GM23338 (cell line): ENCODE data around the gene MARCOL. TPM values are rescaled to one million over a fixed set of nuclear protein-coding genes. Genes with fewer than 3 reads are reported as not detected.

Experiments used
- ATAC-seq: fragments of 200-7000 bp; cut with Tn5 transposase; 3 replicates; pipeline ENCODE4 v1.9.1; 2020
- DNase-seq: peaks from one replicate; pipeline ENCODE4 v3.0.0-alpha.2; 2015; ENCODE audit warnings: low spot score
- H2AFZ ChIP-seq: fragments of 200-600 bp; sonication (generic); 2 replicates; pipeline ENCODE4 v1.8.0; 2016; ENCODE audit warnings: antibody characterized with exemption, mild to moderate bottlenecking, moderate library complexity
- H3F3A ChIP-seq: fragments of 200-600 bp; sonication (generic); replicated peaks from 2 replicates; pipeline ENCODE4 v1.8.0; 2017; ENCODE audit warnings: antibody characterized with exemption, mixed run types, low read depth
- H3K27ac ChIP-seq: fragments of 200-600 bp; sonication (generic); 2 replicates; pipeline ENCODE4 v1.6.1; 2016; ENCODE audit warnings: low read depth
- H3K27me3 ChIP-seq: fragments of 200-600 bp; sonication (generic); 2 replicates; pipeline ENCODE4 v1.8.0; 2016; ENCODE audit warnings: mild to moderate bottlenecking, mixed run types, moderate library complexity; ENCODE audit not compliant: insufficient read depth
- H3K36me3 ChIP-seq: fragments of 200-600 bp; sonication (generic); 2 replicates; pipeline ENCODE4 v1.8.0; 2016; ENCODE audit warnings: mild to moderate bottlenecking; ENCODE audit not compliant: insufficient read depth
- H3K4me1 ChIP-seq: fragments of 200-600 bp; sonication (generic); 2 replicates; pipeline ENCODE4 v1.8.0; 2016; ENCODE audit warnings: mild to moderate bottlenecking, moderate library complexity; ENCODE audit not compliant: insufficient read depth
- H3K4me2 ChIP-seq: fragments of 200-600 bp; sonication (generic); 2 replicates; pipeline ENCODE4 v1.7.1; 2017; ENCODE audit warnings: mixed run types
- H3K4me3 ChIP-seq: fragments of 200-600 bp; sonication (generic); 2 replicates; pipeline ENCODE4 v1.6.1; 2016; ENCODE audit warnings: mixed run types
- H3K79me2 ChIP-seq: fragments of 200-600 bp; sonication (generic); replicated peaks from 2 replicates; pipeline ENCODE4 v1.8.0; 2017; ENCODE audit warnings: mild to moderate bottlenecking; ENCODE audit not compliant: insufficient read depth
- H3K9me2 ChIP-seq: fragments of 200-600 bp; sonication (generic); 2 replicates; pipeline ENCODE4 v1.8.0; 2017; ENCODE audit not compliant: insufficient read depth
- H4K20me1 ChIP-seq: fragments of 200-600 bp; sonication (generic); replicated peaks from 2 replicates; pipeline ENCODE4 v1.8.0; 2017; ENCODE audit warnings: mild to moderate bottlenecking; ENCODE audit not compliant: insufficient read depth
- H3K27ac Mint-ChIP-seq: 2 replicates; pipeline ENCODE4 v1.8.0; 2020; ENCODE audit warnings: inconsistent platforms, mild to moderate bottlenecking, moderate library complexity, mixed read lengths
- H3K27me3 Mint-ChIP-seq: 3 replicates; pipeline ENCODE4 v1.8.0; 2022; ENCODE audit warnings: low read depth, mild to moderate bottlenecking, moderate library complexity, mixed read lengths, inconsistent platforms; ENCODE audit not compliant: insufficient read depth, poor library complexity
- H3K36me3 Mint-ChIP-seq: 3 replicates; pipeline ENCODE4 v1.8.0; 2021; ENCODE audit warnings: low read depth, mild to moderate bottlenecking, inconsistent platforms, moderate library complexity, mixed read lengths
- H3K4me1 Mint-ChIP-seq: 3 replicates; pipeline ENCODE4 v1.8.0; 2020; ENCODE audit warnings: mild to moderate bottlenecking, inconsistent platforms, mixed read lengths
- H3K4me3 Mint-ChIP-seq: 3 replicates; pipeline ENCODE4 v1.8.0; 2021; ENCODE audit warnings: moderate library complexity, mild to moderate bottlenecking, inconsistent platforms, mixed read lengths
- H3K9me3 Mint-ChIP-seq: 3 replicates; pipeline ENCODE4 v1.8.0; 2020; ENCODE audit warnings: moderate library complexity, mild to moderate bottlenecking, inconsistent platforms, mixed read lengths
- CREB1 ChIP-seq: fragments of 250-450 bp; sonication (Bioruptor Pico); IDR thresholded peaks from 2 replicates; pipeline ENCODE4 v1.5.0; 2020; ENCODE audit warnings: low read depth, mild to moderate bottlenecking, moderate library complexity
- CTCF ChIP-seq, 2 experiments: fragments of 200-600 bp in 1 of 2; sonication (generic) in 1 of 2; conservative IDR thresholded peaks; 2 replicates each; pipeline versions ENCODE4 v1.5.1 to v1.6.1; 2016 to 2017; ENCODE audit warnings: antibody characterized with exemption in 2 of 2, low read depth in 2 of 2, mild to moderate bottlenecking in 2 of 2, moderate library complexity in 1 of 2
- ETS1 ChIP-seq: IDR thresholded peaks from 2 replicates; pipeline ENCODE4 v1.6.1; 2016; ENCODE audit warnings: antibody characterized with exemption
- EZH2 ChIP-seq: fragments of 200-600 bp; sonication (generic); IDR thresholded peaks from one replicate; pipeline ENCODE4 v1.8.0; 2017; ENCODE audit warnings: antibody characterized with exemption, mild to moderate bottlenecking, low read depth; ENCODE audit not compliant: unreplicated experiment
- EZH2phosphoT487 ChIP-seq: fragments of 200-600 bp; sonication (generic); IDR thresholded peaks from one replicate; pipeline ENCODE4 v1.8.1; 2018; ENCODE audit warnings: antibody characterized with exemption; ENCODE audit not compliant: unreplicated experiment
- NANOG ChIP-seq: IDR thresholded peaks from 2 replicates; pipeline ENCODE4 v1.6.1; 2016; ENCODE audit warnings: antibody characterized with exemption, borderline replicate concordance
- POLR2AphosphoS5 ChIP-seq: IDR thresholded peaks from 2 replicates; pipeline ENCODE4 v1.6.1; 2016; ENCODE audit warnings: antibody characterized with exemption, low read depth
- STAT1 ChIP-seq: IDR thresholded peaks from one replicate; pipeline ENCODE4 v1.6.1; 2016; ENCODE audit warnings: antibody characterized with exemption; ENCODE audit not compliant: unreplicated experiment
- ZNF114 ChIP-seq: fragments of 250-450 bp; sonication (Bioruptor Pico); IDR thresholded peaks from 2 replicates; pipeline ENCODE4 v1.5.0; 2020; ENCODE audit warnings: mild to moderate bottlenecking, moderate library complexity
- ZNF331 ChIP-seq: fragments of 250-450 bp; sonication (Bioruptor Pico); IDR thresholded peaks from 2 replicates; pipeline ENCODE4 v1.5.0; 2020; ENCODE audit warnings: low read depth, mild to moderate bottlenecking, moderate library complexity
- polyA plus RNA-seq: library from polyadenylated mRNA; unstranded; fragments of >200 nt; fragmentation: Nextera tagmentation; extraction: Ambion mirVana; gene quantifications from 2 replicates; pipeline ENCODE4 v1.2.1, GENCODE V29; 2016
- total RNA-seq: library from RNA; depleted of rRNA; stranded (reverse); fragments of >200 nt; shearing (Covaris generic); gene quantifications from 2 replicates; pipeline ENCODE4 v1.2.3, GENCODE V29; 2014
- TF ChIP-seq, protein P1 (sequence below): IDR thresholded peaks from one replicate; pipeline ENCODE4 v1.6.1; 2018; ENCODE audit warnings: antibody characterized with exemption; ENCODE audit not compliant: unreplicated experiment
- TF ChIP-seq, protein P2 (sequence below): fragments of 250-450 bp; sonication (Bioruptor Pico); IDR thresholded peaks from 2 replicates; pipeline ENCODE4 v1.5.0; 2020; ENCODE audit warnings: mild to moderate bottlenecking, moderate library complexity

The MARCOL gene
- total and polyA plus RNA-seq, 2 experiments from 2014 or later: not detected

DNA sequence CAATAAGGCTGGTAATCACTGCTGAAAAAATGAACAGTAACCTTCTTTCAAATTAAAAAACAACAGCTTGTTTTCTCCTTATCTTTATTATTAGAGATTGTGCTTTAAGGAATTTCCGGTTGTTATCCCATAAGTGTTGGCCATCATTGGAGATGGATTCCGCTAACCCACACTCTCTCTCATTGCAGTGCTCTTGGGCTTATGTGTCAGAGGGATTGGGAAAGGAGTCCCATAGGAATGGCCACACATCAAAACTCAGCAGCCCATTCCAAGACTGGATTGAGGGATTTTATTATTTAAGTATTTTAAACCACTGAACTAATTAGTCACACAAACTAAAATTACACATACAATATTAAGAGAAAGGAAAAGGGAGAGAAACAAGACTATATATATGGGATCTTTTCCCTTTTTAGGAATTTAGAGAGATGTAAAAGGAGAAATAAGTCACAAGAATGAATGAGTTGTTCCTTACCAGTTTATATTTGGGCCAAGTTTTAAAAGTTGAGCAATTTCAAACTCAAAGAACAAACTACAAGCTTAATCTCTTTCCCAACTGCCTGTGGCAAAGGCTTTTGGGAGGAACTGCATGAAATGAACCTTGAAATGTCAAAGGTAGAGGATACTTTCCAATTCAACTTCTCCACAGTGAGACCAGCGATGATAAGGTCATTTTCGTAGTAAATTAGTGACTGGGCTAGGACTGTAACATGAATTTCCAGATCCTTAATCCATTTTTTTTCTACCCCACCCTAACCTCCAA lies 33.1 kb upstream of the MARCOL start:
- H3K27me3 ChIP-seq: no peaks in the 10 kb centered on the region
- Mint-ChIP-seq H3K9me3 (no peaks in the 10 kb centered on the region), H3K4me1 (no peaks in the 10 kb centered on the region), H3K27me3 (no peaks in the 10 kb centered on the region), H3K36me3 (no peaks in the 10 kb centered on the region), H3K27ac (no peak overlapping the region), H3K4me3 (no peak overlapping the region)
- ATAC-seq (no peak), DNase-seq (no peak)
- H3K79me2 ChIP-seq: no peaks in the 10 kb centered on the region
- no peaks in the 10 kb centered on the region for H4K20me1 ChIP-seq
- no peaks in the 10 kb centered on the region for H3F3A ChIP-seq
- H2AFZ ChIP-seq: no peak overlapping the region
- H3K4me1 ChIP-seq: no peaks in the 10 kb centered on the region
- no peak overlapping the region for H3K4me3 ChIP-seq
- no peak overlapping the region for H3K4me2 ChIP-seq
- no peak overlapping the region for H3K27ac ChIP-seq
- H3K36me3 ChIP-seq: no peaks in the 10 kb centered on the region
- TF ChIP-seq ZNF331 (CRISPR knock-in tag) (no peak), STAT1 (no peak), EZH2 (no peak), POLR2AphosphoS5 (no peak), EZH2phosphoT487 (no peak), ZNF114 (no peak), ETS1 (no peak), NANOG (no peak), CREB1 (CRISPR knock-in tag) (no peak), CTCF (conservative IDR thresholded peaks at IDR 0.05; ENCODE audit: low read depth in 2 of 2) (no peak)
- TF ChIP-seq, protein P1, sequence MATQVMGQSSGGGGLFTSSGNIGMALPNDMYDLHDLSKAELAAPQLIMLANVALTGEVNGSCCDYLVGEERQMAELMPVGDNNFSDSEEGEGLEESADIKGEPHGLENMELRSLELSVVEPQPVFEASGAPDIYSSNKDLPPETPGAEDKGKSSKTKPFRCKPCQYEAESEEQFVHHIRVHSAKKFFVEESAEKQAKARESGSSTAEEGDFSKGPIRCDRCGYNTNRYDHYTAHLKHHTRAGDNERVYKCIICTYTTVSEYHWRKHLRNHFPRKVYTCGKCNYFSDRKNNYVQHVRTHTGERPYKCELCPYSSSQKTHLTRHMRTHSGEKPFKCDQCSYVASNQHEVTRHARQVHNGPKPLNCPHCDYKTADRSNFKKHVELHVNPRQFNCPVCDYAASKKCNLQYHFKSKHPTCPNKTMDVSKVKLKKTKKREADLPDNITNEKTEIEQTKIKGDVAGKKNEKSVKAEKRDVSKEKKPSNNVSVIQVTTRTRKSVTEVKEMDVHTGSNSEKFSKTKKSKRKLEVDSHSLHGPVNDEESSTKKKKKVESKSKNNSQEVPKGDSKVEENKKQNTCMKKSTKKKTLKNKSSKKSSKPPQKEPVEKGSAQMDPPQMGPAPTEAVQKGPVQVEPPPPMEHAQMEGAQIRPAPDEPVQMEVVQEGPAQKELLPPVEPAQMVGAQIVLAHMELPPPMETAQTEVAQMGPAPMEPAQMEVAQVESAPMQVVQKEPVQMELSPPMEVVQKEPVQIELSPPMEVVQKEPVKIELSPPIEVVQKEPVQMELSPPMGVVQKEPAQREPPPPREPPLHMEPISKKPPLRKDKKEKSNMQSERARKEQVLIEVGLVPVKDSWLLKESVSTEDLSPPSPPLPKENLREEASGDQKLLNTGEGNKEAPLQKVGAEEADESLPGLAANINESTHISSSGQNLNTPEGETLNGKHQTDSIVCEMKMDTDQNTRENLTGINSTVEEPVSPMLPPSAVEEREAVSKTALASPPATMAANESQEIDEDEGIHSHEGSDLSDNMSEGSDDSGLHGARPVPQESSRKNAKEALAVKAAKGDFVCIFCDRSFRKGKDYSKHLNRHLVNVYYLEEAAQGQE: no peak
- TF ChIP-seq, protein P2, sequence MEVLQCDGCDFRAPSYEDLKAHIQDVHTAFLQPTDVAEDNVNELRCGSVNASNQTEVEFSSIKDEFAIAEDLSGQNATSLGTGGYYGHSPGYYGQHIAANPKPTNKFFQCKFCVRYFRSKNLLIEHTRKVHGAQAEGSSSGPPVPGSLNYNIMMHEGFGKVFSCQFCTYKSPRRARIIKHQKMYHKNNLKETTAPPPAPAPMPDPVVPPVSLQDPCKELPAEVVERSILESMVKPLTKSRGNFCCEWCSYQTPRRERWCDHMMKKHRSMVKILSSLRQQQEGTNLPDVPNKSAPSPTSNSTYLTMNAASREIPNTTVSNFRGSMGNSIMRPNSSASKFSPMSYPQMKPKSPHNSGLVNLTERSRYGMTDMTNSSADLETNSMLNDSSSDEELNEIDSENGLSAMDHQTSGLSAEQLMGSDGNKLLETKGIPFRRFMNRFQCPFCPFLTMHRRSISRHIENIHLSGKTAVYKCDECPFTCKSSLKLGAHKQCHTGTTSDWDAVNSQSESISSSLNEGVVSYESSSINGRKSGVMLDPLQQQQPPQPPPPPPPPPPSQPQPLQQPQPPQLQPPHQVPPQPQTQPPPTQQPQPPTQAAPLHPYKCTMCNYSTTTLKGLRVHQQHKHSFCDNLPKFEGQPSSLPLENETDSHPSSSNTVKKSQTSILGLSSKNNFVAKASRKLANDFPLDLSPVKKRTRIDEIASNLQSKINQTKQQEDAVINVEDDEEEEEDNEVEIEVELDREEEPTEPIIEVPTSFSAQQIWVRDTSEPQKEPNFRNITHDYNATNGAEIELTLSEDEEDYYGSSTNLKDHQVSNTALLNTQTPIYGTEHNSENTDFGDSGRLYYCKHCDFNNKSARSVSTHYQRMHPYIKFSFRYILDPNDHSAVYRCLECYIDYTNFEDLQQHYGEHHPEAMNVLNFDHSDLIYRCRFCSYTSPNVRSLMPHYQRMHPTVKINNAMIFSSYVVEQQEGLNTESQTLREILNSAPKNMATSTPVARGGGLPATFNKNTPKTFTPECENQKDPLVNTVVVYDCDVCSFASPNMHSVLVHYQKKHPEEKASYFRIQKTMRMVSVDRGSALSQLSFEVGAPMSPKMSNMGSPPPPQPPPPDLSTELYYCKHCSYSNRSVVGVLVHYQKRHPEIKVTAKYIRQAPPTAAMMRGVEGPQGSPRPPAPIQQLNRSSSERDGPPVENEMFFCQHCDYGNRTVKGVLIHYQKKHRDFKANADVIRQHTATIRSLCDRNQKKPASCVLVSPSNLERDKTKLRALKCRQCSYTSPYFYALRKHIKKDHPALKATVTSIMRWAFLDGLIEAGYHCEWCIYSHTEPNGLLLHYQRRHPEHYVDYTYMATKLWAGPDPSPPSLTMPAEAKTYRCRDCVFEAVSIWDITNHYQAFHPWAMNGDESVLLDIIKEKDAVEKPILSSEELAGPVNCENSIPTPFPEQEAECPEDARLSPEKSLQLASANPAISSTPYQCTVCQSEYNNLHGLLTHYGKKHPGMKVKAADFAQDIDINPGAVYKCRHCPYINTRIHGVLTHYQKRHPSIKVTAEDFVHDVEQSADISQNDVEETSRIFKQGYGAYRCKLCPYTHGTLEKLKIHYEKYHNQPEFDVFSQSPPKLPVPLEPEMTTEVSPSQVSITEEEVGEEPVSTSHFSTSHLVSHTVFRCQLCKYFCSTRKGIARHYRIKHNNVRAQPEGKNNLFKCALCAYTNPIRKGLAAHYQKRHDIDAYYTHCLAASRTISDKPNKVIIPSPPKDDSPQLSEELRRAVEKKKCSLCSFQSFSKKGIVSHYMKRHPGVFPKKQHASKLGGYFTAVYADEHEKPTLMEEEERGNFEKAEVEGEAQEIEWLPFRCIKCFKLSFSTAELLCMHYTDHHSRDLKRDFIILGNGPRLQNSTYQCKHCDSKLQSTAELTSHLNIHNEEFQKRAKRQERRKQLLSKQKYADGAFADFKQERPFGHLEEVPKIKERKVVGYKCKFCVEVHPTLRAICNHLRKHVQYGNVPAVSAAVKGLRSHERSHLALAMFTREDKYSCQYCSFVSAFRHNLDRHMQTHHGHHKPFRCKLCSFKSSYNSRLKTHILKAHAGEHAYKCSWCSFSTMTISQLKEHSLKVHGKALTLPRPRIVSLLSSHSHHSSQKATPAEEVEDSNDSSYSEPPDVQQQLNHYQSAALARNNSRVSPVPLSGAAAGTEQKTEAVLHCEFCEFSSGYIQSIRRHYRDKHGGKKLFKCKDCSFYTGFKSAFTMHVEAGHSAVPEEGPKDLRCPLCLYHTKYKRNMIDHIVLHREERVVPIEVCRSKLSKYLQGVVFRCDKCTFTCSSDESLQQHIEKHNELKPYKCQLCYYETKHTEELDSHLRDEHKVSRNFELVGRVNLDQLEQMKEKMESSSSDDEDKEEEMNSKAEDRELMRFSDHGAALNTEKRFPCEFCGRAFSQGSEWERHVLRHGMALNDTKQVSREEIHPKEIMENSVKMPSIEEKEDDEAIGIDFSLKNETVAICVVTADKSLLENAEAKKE (CRISPR knock-in tag): no peak
- H3K9me2 ChIP-seq: no peaks in the 10 kb centered on the region
